ENCODE results near the gene MROH2B.

GRCh38 chr5:40955313-40955712 lies 115.8 kb downstream of the MROH2B start:
- TF ChIP-seq CTCF (IDR thresholded peaks at IDR 0.05) (no peak), ZFX (IDR thresholded peaks at IDR 0.05; ENCODE audit: borderline replicate concordance) (no peak)
